H9 (cell line): ENCODE measurements around the gene ZNF423. TPM values are rescaled to one million over a fixed set of nuclear protein-coding genes. Genes with fewer than 3 reads are reported as not detected.

Experiments
- DNase-seq: peaks from one replicate; pipeline ENCODE4 v3.0.0-alpha.2; 2017
- H2AFZ ChIP-seq: one replicate; pipeline ENCODE4 v1.6.1; 2013; ENCODE audit warnings: mild to moderate bottlenecking, low read length, control low read depth, moderate library complexity
- H2AK5ac ChIP-seq: 2 replicates; pipeline ENCODE4 v1.6.1; 2013; ENCODE audit warnings: low read length, control low read depth, mixed read lengths; ENCODE audit not compliant: insufficient read length
- H2BK120ac ChIP-seq: one replicate; pipeline ENCODE4 v1.6.1; 2013; ENCODE audit warnings: low read depth, mild to moderate bottlenecking, low read length, control low read depth, inconsistent platforms; ENCODE audit not compliant: poor library complexity, severe bottlenecking
- H2BK12ac ChIP-seq: 2 replicates; pipeline ENCODE4 v1.6.1; 2013; ENCODE audit warnings: low read length, control low read depth, mixed read lengths, low read depth; ENCODE audit not compliant: insufficient read length
- H2BK15ac ChIP-seq: 2 replicates; pipeline ENCODE4 v1.6.1; 2013; ENCODE audit warnings: low read depth, low read length, control low read depth
- H2BK20ac ChIP-seq: one replicate; pipeline ENCODE4 v1.6.1; 2013; ENCODE audit warnings: low read depth, mild to moderate bottlenecking, low read length, control low read depth, inconsistent platforms; ENCODE audit not compliant: poor library complexity, severe bottlenecking
- H2BK5ac ChIP-seq: 2 replicates; pipeline ENCODE4 v1.6.1; 2013; ENCODE audit warnings: low read length, control low read depth, mixed read lengths; ENCODE audit not compliant: insufficient read length
- H3K14ac ChIP-seq: 2 replicates; pipeline ENCODE4 v1.6.1; 2013; ENCODE audit warnings: low read length, control low read depth; ENCODE audit not compliant: insufficient read depth
- H3K18ac ChIP-seq: 2 replicates; pipeline ENCODE4 v1.6.1; 2013; ENCODE audit warnings: low read depth, mild to moderate bottlenecking, mixed read lengths, low read length, control low read depth; ENCODE audit not compliant: insufficient read length
- H3K23ac ChIP-seq: 2 replicates; pipeline ENCODE4 v1.6.1; 2013; ENCODE audit warnings: low read length, control low read depth, mixed read lengths, low read depth; ENCODE audit not compliant: insufficient read length
- H3K23me2 ChIP-seq: 2 replicates; pipeline ENCODE4 v1.6.1; 2013; ENCODE audit warnings: low read depth, mild to moderate bottlenecking, mixed read lengths, low read length, control low read depth; ENCODE audit not compliant: insufficient read length, poor library complexity, severe bottlenecking
- H3K27ac ChIP-seq: 2 replicates; pipeline ENCODE4 v1.5.1; 2013; ENCODE audit warnings: low read length, control low read depth, mixed read lengths, low read depth; ENCODE audit not compliant: insufficient read length
- H3K27me3 ChIP-seq: 2 replicates; pipeline ENCODE4 v1.6.1; 2013; ENCODE audit warnings: low read length, control low read depth, inconsistent platforms; ENCODE audit not compliant: insufficient read depth
- H3K4ac ChIP-seq: 2 replicates; pipeline ENCODE4 v1.6.1; 2013; ENCODE audit warnings: low read depth, mild to moderate bottlenecking, control low read depth, inconsistent platforms, low read length, moderate library complexity
- H3K4me1 ChIP-seq: 2 replicates; pipeline ENCODE4 v1.6.1; 2013; ENCODE audit warnings: low read length, control low read depth, inconsistent platforms; ENCODE audit not compliant: insufficient read depth
- H3K4me2 ChIP-seq: 2 replicates; pipeline ENCODE4 v1.6.1; 2013; ENCODE audit warnings: low read length, control low read depth, mixed read lengths; ENCODE audit not compliant: insufficient read length, insufficient read depth
- H3K56ac ChIP-seq: 2 replicates; pipeline ENCODE4 v1.6.1; 2013; ENCODE audit warnings: low read depth, mild to moderate bottlenecking, mixed read lengths, low read length, control low read depth; ENCODE audit not compliant: insufficient read length
- H3K79me1 ChIP-seq: 2 replicates; pipeline ENCODE4 v1.6.1; 2013; ENCODE audit warnings: low read depth, mild to moderate bottlenecking, moderate library complexity, low read length, control low read depth, inconsistent platforms; ENCODE audit not compliant: insufficient read depth, poor library complexity, severe bottlenecking
- H3K79me2 ChIP-seq: 2 replicates; pipeline ENCODE4 v1.6.1; 2013; ENCODE audit warnings: low read length, control low read depth, inconsistent platforms; ENCODE audit not compliant: insufficient read depth
- H3K9ac ChIP-seq: 2 replicates; pipeline ENCODE4 v1.6.1; 2013; ENCODE audit warnings: low read length, control low read depth, mixed read lengths; ENCODE audit not compliant: insufficient read length; ENCODE audit errors: extremely low read depth
- H3K9me3 ChIP-seq: one replicate; pipeline ENCODE4 v1.6.1; 2013; ENCODE audit warnings: low read depth, low read length, inconsistent platforms; ENCODE audit not compliant: control insufficient read depth
- H3T11ph ChIP-seq: one replicate; pipeline ENCODE4 v1.6.1; 2013; ENCODE audit warnings: mild to moderate bottlenecking, low read length, control low read depth, inconsistent platforms
- H4K20me1 ChIP-seq: one replicate; pipeline ENCODE4 v1.6.1; 2013; ENCODE audit not compliant: control insufficient read depth, insufficient read length, insufficient read depth
- H4K5ac ChIP-seq: 2 replicates; pipeline ENCODE4 v1.6.1; 2013; ENCODE audit warnings: low read depth, mild to moderate bottlenecking, mixed read lengths, low read length, control low read depth; ENCODE audit not compliant: insufficient read length
- H4K8ac ChIP-seq: replicated peaks from 2 replicates; pipeline ENCODE4 v1.6.1; 2013; ENCODE audit warnings: low read length, control low read depth, mixed read lengths, low read depth; ENCODE audit not compliant: insufficient read length
- H4K91ac ChIP-seq: 2 replicates; pipeline ENCODE4 v1.6.1; 2013; ENCODE audit warnings: low read depth, mild to moderate bottlenecking, moderate library complexity, mixed read lengths, low read length, control low read depth; ENCODE audit not compliant: insufficient read length
- H3K27ac Mint-ChIP-seq, 3 experiments: 2 replicates in 2 of 3; 3 replicates in 1 of 3; pipeline ENCODE4 v1.8.0; 2020 to 2021; ENCODE audit warnings: mixed read lengths in 3 of 3, mild to moderate bottlenecking in 1 of 3, moderate library complexity in 1 of 3
- H3K27me3 Mint-ChIP-seq: 2 replicates; pipeline ENCODE4 v1.8.0; 2021; ENCODE audit warnings: low read depth, mild to moderate bottlenecking, moderate library complexity, mixed read lengths
- H3K36me3 Mint-ChIP-seq, 3 experiments: 2 replicates in 2 of 3; 3 replicates in 1 of 3; pipeline ENCODE4 v1.8.0; 2020 to 2021; ENCODE audit warnings: low read depth in 3 of 3, mixed read lengths in 3 of 3; ENCODE audit not compliant: insufficient read depth in 1 of 3
- H3K4me1 Mint-ChIP-seq, 2 experiments: 2 replicates each; pipeline ENCODE4 v1.8.0; 2020; ENCODE audit warnings: mixed read lengths in 2 of 2
- H3K4me3 Mint-ChIP-seq, 2 experiments: 2 replicates in 1 of 2; 3 replicates in 1 of 2; pipeline ENCODE4 v1.8.0; 2020 to 2021; ENCODE audit warnings: mild to moderate bottlenecking in 2 of 2, mixed read lengths in 2 of 2, moderate library complexity in 1 of 2
- H3K9me3 Mint-ChIP-seq, 2 experiments: 2 replicates in 1 of 2; 3 replicates in 1 of 2; pipeline ENCODE4 v1.8.0; 2020; ENCODE audit warnings: mild to moderate bottlenecking in 2 of 2, mixed read lengths in 2 of 2, moderate library complexity in 1 of 2
- CTCF ChIP-seq: fragments of 200-600 bp; sonication (generic); conservative IDR thresholded peaks from 3 replicates; pipeline ENCODE4 v1.8.0; 2021; ENCODE audit warnings: antibody characterized with exemption, mild to moderate bottlenecking
- WGBS: extraction: QIAGEN DNeasy Blood & Tissue Kit; methylation state at CpG from one replicate; pipeline ENCODE4 v1.1.7; 2013; ENCODE audit warnings: missing lambda C conversion rate, low lambda C conversion rate, mixed read lengths; ENCODE audit not compliant: insufficient read length; ENCODE audit errors: extremely low coverage; 5-methylcytosine and 5-hydroxymethylcytosine counted together
- total RNA-seq: library from RNA; stranded (reverse); gene quantifications from 2 replicates; pipeline ENCODE4 v1.2.1, GENCODE V29; 2021

The ZNF423 gene
- total RNA-seq, 1 experiment from 2014 or later = 51.5 TPM

- no peak overlapping the region for H3K4me2 ChIP-seq
- H3K4me1 Mint-ChIP-seq = peaks cover 23 to 25% of the 10 kb centered on the region in 2 experiments
- no peak overlapping the region for H4K91ac ChIP-seq
- no peak overlapping the region for H3K14ac ChIP-seq
- no peaks in the 10 kb centered on the region for H3K9me3 ChIP-seq
- no CpG with 5 or more reads among the region's 2 CpGs for WGBS
- H4K20me1 ChIP-seq = no peaks in the 10 kb centered on the region
- TF ChIP-seq CTCF = no peak
- H2BK5ac ChIP-seq = no peak overlapping the region
- H3K27ac ChIP-seq = no peak overlapping the region
- no peak overlapping the region for H4K5ac ChIP-seq
- H3T11ph ChIP-seq = no peak overlapping the region
- no peak overlapping the region for H2BK15ac ChIP-seq
- H3K36me3 Mint-ChIP-seq = no peaks in the 10 kb centered on the region
- H4K8ac ChIP-seq = no peak overlapping the region
- DNase-seq = no peak
- H2BK12ac ChIP-seq = no peak overlapping the region
- H3K18ac ChIP-seq = no peak overlapping the region
- H2BK20ac ChIP-seq = no peak overlapping the region
- H2BK120ac ChIP-seq = no peak overlapping the region
- H2AK5ac ChIP-seq = no peak overlapping the region
- no peaks in the 10 kb centered on the region for H3K79me2 ChIP-seq
- no peak overlapping the region for H3K4me3 Mint-ChIP-seq
- H3K4ac ChIP-seq = no peak overlapping the region
- peaks cover 6% of the 10 kb centered on the region for H3K27me3 Mint-ChIP-seq
- H3K23ac ChIP-seq = no peak overlapping the region
- no peak overlapping the region for H3K27ac Mint-ChIP-seq
- no peaks in the 10 kb centered on the region for H3K23me2 ChIP-seq
- H3K9ac ChIP-seq = no peak overlapping the region
- H3K27me3 ChIP-seq = no peaks in the 10 kb centered on the region
- H3K79me1 ChIP-seq = no peaks in the 10 kb centered on the region
- H2AFZ ChIP-seq = no peak overlapping the region
- no peak overlapping the region for H3K56ac ChIP-seq
- H3K4me1 ChIP-seq = peaks cover 2% of the 10 kb centered on the region; the same call in 1 of the 2 replicates
- H3K9me3 Mint-ChIP-seq = no peaks in the 10 kb centered on the region
Measured at GRCh38 chr16:49558451-49558850, 297.5 kb downstream of the ZNF423 start.
